Measurements from ENCODE around the gene LEKR1.

LEKR1 gene

GRCh38 chr3:157027861-157028745 lies 201.9 kb downstream of the LEKR1 start:
- no peak overlapping the region for H3K27ac ChIP-seq
- TF ChIP-seq, protein P1, sequence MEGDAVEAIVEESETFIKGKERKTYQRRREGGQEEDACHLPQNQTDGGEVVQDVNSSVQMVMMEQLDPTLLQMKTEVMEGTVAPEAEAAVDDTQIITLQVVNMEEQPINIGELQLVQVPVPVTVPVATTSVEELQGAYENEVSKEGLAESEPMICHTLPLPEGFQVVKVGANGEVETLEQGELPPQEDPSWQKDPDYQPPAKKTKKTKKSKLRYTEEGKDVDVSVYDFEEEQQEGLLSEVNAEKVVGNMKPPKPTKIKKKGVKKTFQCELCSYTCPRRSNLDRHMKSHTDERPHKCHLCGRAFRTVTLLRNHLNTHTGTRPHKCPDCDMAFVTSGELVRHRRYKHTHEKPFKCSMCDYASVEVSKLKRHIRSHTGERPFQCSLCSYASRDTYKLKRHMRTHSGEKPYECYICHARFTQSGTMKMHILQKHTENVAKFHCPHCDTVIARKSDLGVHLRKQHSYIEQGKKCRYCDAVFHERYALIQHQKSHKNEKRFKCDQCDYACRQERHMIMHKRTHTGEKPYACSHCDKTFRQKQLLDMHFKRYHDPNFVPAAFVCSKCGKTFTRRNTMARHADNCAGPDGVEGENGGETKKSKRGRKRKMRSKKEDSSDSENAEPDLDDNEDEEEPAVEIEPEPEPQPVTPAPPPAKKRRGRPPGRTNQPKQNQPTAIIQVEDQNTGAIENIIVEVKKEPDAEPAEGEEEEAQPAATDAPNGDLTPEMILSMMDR (conservative IDR thresholded peaks at IDR 0.05), result no peak
- no peak for TF ChIP-seq ZFX (IDR thresholded peaks at IDR 0.05)

DNA sequence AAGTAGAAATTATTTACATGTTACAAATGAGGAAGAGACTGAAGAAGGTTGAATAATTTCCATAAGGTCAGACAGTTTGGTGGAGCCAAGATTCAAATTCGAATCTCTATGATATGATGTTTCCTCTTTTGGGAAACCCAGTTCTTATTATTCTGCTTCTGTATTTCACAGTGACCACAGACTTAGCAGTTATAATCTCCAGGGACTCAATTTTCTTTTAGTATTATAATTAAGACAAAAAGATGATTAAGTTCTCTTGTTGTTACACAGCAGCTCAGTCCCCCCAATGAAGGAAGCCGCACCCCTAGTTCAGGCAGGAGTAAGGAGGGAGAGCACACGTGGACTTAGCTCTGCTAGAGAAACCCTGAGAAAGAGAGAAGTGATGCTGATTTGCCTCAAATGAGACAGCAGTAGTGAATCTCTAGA lies 203.2 kb downstream of the LEKR1 start:
- H3K27ac ChIP-seq, result no peak overlapping the region
- no peak for TF ChIP-seq ZFX (IDR thresholded peaks at IDR 0.05)
- TF ChIP-seq, protein P1 (conservative IDR thresholded peaks at IDR 0.05), result no peak

DNA sequence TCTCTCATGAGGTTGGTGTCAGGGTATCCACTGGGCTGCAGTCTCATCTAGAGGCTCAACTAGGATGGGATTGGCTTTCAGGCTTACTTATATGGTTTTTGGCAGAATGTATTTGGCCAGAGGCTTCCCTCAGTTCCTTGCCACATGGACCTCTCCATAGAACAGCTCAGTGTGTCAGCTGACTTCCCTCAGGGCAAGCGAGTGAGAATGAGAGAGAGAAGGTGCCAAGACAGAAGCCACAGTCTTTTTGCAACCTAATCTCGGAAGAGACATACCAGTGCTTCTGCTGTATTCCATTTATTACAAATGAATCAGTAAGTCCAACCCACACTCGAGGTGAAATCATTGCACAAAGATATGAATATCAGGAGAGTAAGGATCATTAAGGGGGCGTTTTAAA lies 204.6 kb downstream of the LEKR1 start:
- TF ChIP-seq, protein P1 (conservative IDR thresholded peaks at IDR 0.05), result no peak
- H3K27ac ChIP-seq, result no peak overlapping the region

GRCh38 chr3:157033001-157033400 lies 206.8 kb downstream of the LEKR1 start:
- TF ChIP-seq, protein P1 (conservative IDR thresholded peaks at IDR 0.05), result no peak
- TF ChIP-seq ZFX (IDR thresholded peaks at IDR 0.05), result no peak
- no peak overlapping the region for H3K27ac ChIP-seq

DNA sequence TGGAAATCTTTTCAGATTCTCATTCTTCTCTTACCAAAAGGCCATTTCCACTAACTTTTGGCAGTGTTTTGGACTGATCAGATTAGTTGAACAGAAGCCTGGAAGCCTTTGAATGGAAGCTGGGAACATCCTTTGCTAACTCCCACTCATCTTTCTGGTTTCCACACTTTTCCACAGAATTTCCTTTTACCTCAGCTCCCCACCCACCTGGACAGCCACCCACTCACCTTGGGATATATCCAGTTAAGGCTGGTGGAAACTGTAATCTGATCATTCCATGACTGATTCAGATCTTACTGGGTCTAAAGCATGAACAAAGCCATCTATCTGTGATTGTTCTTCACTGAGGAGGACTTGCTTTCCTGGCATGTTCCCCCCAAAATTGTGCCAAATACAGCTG lies 214.3 kb downstream of the LEKR1 start:
- H3K27ac ChIP-seq, result no peak overlapping the region
- TF ChIP-seq, protein P1 (conservative IDR thresholded peaks at IDR 0.05), result no peak
- no peak for TF ChIP-seq ZFX (IDR thresholded peaks at IDR 0.05)

GRCh38 chr3:157042226-157042625 lies 216.1 kb downstream of the LEKR1 start:
- TF ChIP-seq, protein P1 (conservative IDR thresholded peaks at IDR 0.05), result no peak
- TF ChIP-seq ZFX (IDR thresholded peaks at IDR 0.05), result no peak
- H3K27ac ChIP-seq, result no peak overlapping the region

- TF ChIP-seq ZFX (IDR thresholded peaks at IDR 0.05), result no peak
- TF ChIP-seq, protein P1 (conservative IDR thresholded peaks at IDR 0.05), result no peak
- H3K27ac ChIP-seq, result no peak overlapping the region
Observed at GRCh38 chr3:157043771-157044170, 217.6 kb downstream of the LEKR1 start.
